ENCODE results near the gene RAB18.
"Not testable (repeated sequence)": the region's sequence is repeated elsewhere in the genome, so short reads cannot be mapped to it uniquely, and the experiment has no call there.

GRCh38 chr10:27465596-27465995 is 38.5 kb upstream of the RAB18 start:
- TF ChIP-seq CTCF, POLR2A (IDR thresholded peaks at IDR 0.05): not testable (repeated sequence)
